RWPE2 (cell line): Measurements from ENCODE around the gene ATP6V0E1.
A peak's percentile ranks its signal among the peaks of the same experiment; 100 is the strongest.
"Not testable (repeated sequence)": the region's sequence is repeated elsewhere in the genome, so short reads cannot be mapped to it uniquely, and the experiment has no call there.

ENCODE experiments used
- ATAC-seq: fragments of 200-7000 bp; cut with Tn5 transposase; 3 replicates; pipeline ENCODE4 v1.9.1; 2021; ENCODE audit warnings: low read depth
- DNase-seq: peaks from one replicate; pipeline ENCODE4 v3.0.0-alpha.2; 2020; ENCODE audit warnings: low spot score
- H3K27ac ChIP-seq: fragments of 450-650 bp; 2 replicates; pipeline ENCODE4 v1.5.1; 2017; ENCODE audit warnings: mild to moderate bottlenecking; ENCODE audit not compliant: poor library complexity, severe bottlenecking
- H3K27me3 ChIP-seq: fragments of 250-450 bp; sonication (Bioruptor Pico); 2 replicates; pipeline ENCODE4 v1.5.1; 2021; ENCODE audit warnings: mild to moderate bottlenecking, moderate library complexity; ENCODE audit not compliant: insufficient read depth, poor library complexity, severe bottlenecking
- H3K36me3 ChIP-seq: fragments of 250-450 bp; sonication (Bioruptor Pico); 2 replicates; pipeline ENCODE4 v1.5.1; 2020; ENCODE audit warnings: low read depth, mild to moderate bottlenecking, moderate library complexity
- H3K4me1 ChIP-seq: fragments of 250-450 bp; sonication (Bioruptor Pico); 2 replicates; pipeline ENCODE4 v1.5.1; 2021; ENCODE audit warnings: mild to moderate bottlenecking, moderate library complexity; ENCODE audit not compliant: insufficient read depth, poor library complexity, severe bottlenecking
- H3K4me3 ChIP-seq: fragments of 250-450 bp; sonication (Bioruptor Pico); 2 replicates; pipeline ENCODE4 v1.5.1; 2021; ENCODE audit warnings: mild to moderate bottlenecking, moderate library complexity; ENCODE audit not compliant: severe bottlenecking
- H3K9me3 ChIP-seq: fragments of 250-450 bp; sonication (Bioruptor Pico); 2 replicates; pipeline ENCODE4 v1.5.1; 2021; ENCODE audit warnings: mild to moderate bottlenecking, moderate library complexity; ENCODE audit not compliant: severe bottlenecking
- CTCF ChIP-seq: fragments of 450-650 bp; IDR thresholded peaks from one replicate; pipeline ENCODE4 v1.5.1; 2017; ENCODE audit warnings: mild to moderate bottlenecking, moderate library complexity; ENCODE audit not compliant: poor library complexity, severe bottlenecking

ATP6V0E1 gene

GRCh38 chr5:173042763-173043107, 59.2 kb downstream of the ATP6V0E1 start:
- Histone ChIP-seq H3K4me3 (no peak overlapping the region), H3K9me3 (no peaks in the 10 kb centered on the region), H3K27ac (no peak overlapping the region), H3K27me3 (no peaks in the 10 kb centered on the region), H3K36me3 (no peaks in the 10 kb centered on the region), H3K4me1 (no peaks in the 10 kb centered on the region)
- ATAC-seq: no peak
- no peak for TF ChIP-seq CTCF
- no peak for DNase-seq

- no peaks in the 10 kb centered on the region for H3K9me3 ChIP-seq
- ATAC-seq: peak; percentile 23; the same call in 1 of the 3 replicates
- no peak overlapping the region for H3K27ac ChIP-seq
These were observed 61.9 kb downstream of the ATP6V0E1 start for GRCh38 chr5:173045474-173045873.

GRCh38 chr5:173047096-173047837, 63.7 kb downstream of the ATP6V0E1 start:
- H3K27ac ChIP-seq, H3K36me3 ChIP-seq, H3K9me3 ChIP-seq, DNase-seq, H3K4me1 ChIP-seq, H3K4me3 ChIP-seq, H3K27me3 ChIP-seq, ATAC-seq: not testable (repeated sequence)

More at GRCh38 chr5:173045474-173045873, 61.9 kb downstream of the ATP6V0E1 start:
- DNase-seq: no peak
- no peak for TF ChIP-seq CTCF
- Histone ChIP-seq H3K4me1 (no peaks in the 10 kb centered on the region), H3K4me3 (no peak overlapping the region), H3K36me3 (no peaks in the 10 kb centered on the region), H3K27me3 (no peaks in the 10 kb centered on the region)

GRCh38 chr5:173047838-173048105, 64.2 kb downstream of the ATP6V0E1 start:
- ATAC-seq (no peak), DNase-seq (no peak)
- TF ChIP-seq CTCF: no peak
- no peaks in the 10 kb centered on the region for H3K27me3 ChIP-seq
- no peak overlapping the region for H3K27ac ChIP-seq
- no peaks in the 10 kb centered on the region for H3K36me3 ChIP-seq
- no peaks in the 10 kb centered on the region for H3K4me1 ChIP-seq
- H3K4me3 ChIP-seq: no peak overlapping the region
- no peaks in the 10 kb centered on the region for H3K9me3 ChIP-seq

- no peak for TF ChIP-seq CTCF
- H3K27me3 ChIP-seq: no peaks in the 10 kb centered on the region
- H3K36me3 ChIP-seq: no peaks in the 10 kb centered on the region
- peaks cover 3% of the 10 kb centered on the region for H3K4me1 ChIP-seq
- no peaks in the 10 kb centered on the region for H3K9me3 ChIP-seq
- no peak for ATAC-seq
- no peak overlapping the region for H3K27ac ChIP-seq
- no peak for DNase-seq
- H3K4me3 ChIP-seq: no peak overlapping the region
These were observed 67.2 kb downstream of the ATP6V0E1 start for GRCh38 chr5:173050791-173051190.
